ENCODE data around the gene SAP30BP. TPM values are rescaled to one million over a fixed set of nuclear protein-coding genes. Genes with fewer than 3 reads are reported as not detected.

Gene SAP30BP
- total and polyA plus RNA-seq, 2 of the 8 experiments (the other 6 are each of a cell fraction or from before 2014, with no cell fraction given), result 63.3 to 79.9 TPM

DNA sequence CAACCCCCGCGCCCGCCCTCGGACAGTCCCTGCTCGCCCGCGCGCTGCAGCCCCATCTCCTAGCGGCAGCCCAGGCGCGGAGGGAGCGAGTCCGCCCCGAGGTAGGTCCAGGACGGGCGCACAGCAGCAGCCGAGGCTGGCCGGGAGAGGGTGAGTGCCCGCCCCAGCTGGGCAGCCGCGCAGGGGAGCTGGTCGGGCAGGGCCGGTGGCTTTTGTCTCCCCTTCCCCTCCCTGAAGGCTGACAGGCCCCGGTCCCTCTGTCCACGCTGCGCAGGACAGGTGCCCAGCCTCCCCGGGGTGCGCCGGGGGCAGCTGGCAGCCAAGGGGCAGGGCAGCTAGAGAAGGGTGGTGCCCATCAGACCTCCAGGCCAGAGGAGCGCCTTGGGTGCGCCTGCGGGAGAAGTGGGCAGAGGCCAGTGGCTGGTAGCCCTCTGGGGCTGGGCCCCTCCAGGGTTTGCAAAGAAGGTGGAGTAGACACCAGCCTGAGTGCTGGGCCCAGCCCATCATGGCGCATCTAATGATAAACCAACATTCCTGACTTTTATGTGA is 54.4 kb downstream of the SAP30BP start:
- Histone ChIP-seq H3K27me3 (replicated peaks in 1 of 4; ENCODE audit: control insufficient read depth in 3 of 4, extremely low read depth in 1 of 4, insufficient read depth in 3 of 4, low read length in 3 of 4) (peaks cover 4 to 30% (median 17%) of the 10 kb centered on the region in 4 experiments; a peak in 6 of 7 replicates), H3K4me2 (ENCODE audit: insufficient read depth in 1 of 2, low read depth in 2 of 2, low read length in 2 of 2) (peak overlapping the region; percentile 70 to 86), H2BK120ac (replicated peaks; ENCODE audit: low read depth, low read length) (no peak overlapping the region), H4K20me1 (replicated peaks in 1 of 2; ENCODE audit: control insufficient read depth in 1 of 2, insufficient read depth in 2 of 2, low read length in 2 of 2) (no peaks in the 10 kb centered on the region), H3K4me3 (ENCODE audit: extremely low read depth in 1 of 4, insufficient read depth in 2 of 4, low read depth in 3 of 4, low read length in 4 of 4) (peak overlapping the region; percentile 47 to 74 (median 50)), H2BK15ac (ENCODE audit: low read length) (no peak overlapping the region; the same call in 1 of the 2 replicates), H3K9ac (replicated peaks in 1 of 4; ENCODE audit: extremely low read depth in 1 of 4, low read depth in 3 of 4, low read length in 3 of 4) (0 out of 7 replicates have a peak overlapping the region, but pooled peaks of 1 of the 4 experiments have one; percentile 5), H3K79me1 (ENCODE audit: low read depth, low read length) (no peaks in the 10 kb centered on the region), H2AFZ (ENCODE audit: low read length) (peak overlapping the region; percentile 73; the same call in 1 of the 2 replicates), H3K23me2 (ENCODE audit: low read depth, low read length) (peaks cover 11% of the 10 kb centered on the region; the same call in 1 of the 2 replicates), H3K27ac (ENCODE audit: low read depth, low read length) (no peak overlapping the region), H3K14ac (ENCODE audit: insufficient read length) (no peak overlapping the region), H3K23ac (ENCODE audit: insufficient read length) (no peak overlapping the region), H4K8ac (ENCODE audit: extremely low read depth, insufficient read depth, low read length) (peak overlapping the region; percentile 35; the same call in 1 of the 2 replicates), H3K56ac (replicated peaks; ENCODE audit: insufficient read length, low read depth, low read length) (no peak overlapping the region), H4K5ac (ENCODE audit: insufficient read length, low read depth, low read length) (no peak overlapping the region), H3K4me1 (replicated peaks in 1 of 4; ENCODE audit: control insufficient read depth in 3 of 4, insufficient read depth in 4 of 4, low read length in 3 of 4) (peaks cover 0 to 8% (median 4%) of the 10 kb centered on the region in 4 experiments; a peak in 3 of 7 replicates), H3K9me3 (ENCODE audit: insufficient read depth in 2 of 2, low read depth in 1 of 2, low read length in 1 of 2) (no peaks in the 10 kb centered on the region), H3K18ac (ENCODE audit: extremely low read depth, low read length) (peak overlapping the region; percentile 60; the same call in 1 of the 2 replicates), H4K91ac (replicated peaks; ENCODE audit: insufficient read length, low read length) (peak overlapping the region; percentile 53), H2BK20ac (ENCODE audit: low read length) (no peak overlapping the region), H2AK5ac (ENCODE audit: low read depth, low read length) (no peak overlapping the region; the same call in 1 of the 2 replicates), H2BK5ac (ENCODE audit: low read depth, low read length) (no peak overlapping the region), H3K79me2 (ENCODE audit: control insufficient read depth in 1 of 2, insufficient read depth in 2 of 2, low read length in 2 of 2) (no peaks in the 10 kb centered on the region), H2BK12ac (ENCODE audit: low read depth, low read length) (peak overlapping the region; percentile 9; the same call in 1 of the 2 replicates), H3K36me3 (ENCODE audit: control insufficient read depth in 2 of 4, insufficient read depth in 4 of 4, low read length in 3 of 4) (no peaks in the 10 kb centered on the region), H3K4ac (replicated peaks; ENCODE audit: insufficient read length, low read depth, low read length) (no peak overlapping the region)
- POLR2A ChIA-PET (ENCODE audit: partially characterized antibody), result interaction anchor here (0.8 to 7.1 kb wide), 8 partner anchors 8 to 65 kb away, joined by 3 to 45 read pairs (median 6); partner anchors contain the start of gene RECQL5
- FAIRE-seq (no peak), DNase-seq (ENCODE audit: low read depth in 1 of 2, low spot score in 2 of 2) (peak in 1 of 2 experiments; percentile 54)
- CTCF ChIA-PET (ENCODE audit: partially characterized antibody), result interaction anchor here (0.6 to 3.0 kb wide), 13 partner anchors 10 to 265 kb away, joined by 3 to 31 read pairs (median 7); no protein-coding TSS in a partner anchor
- peak; percentile 12 for TF ChIP-seq KDM4A (IDR thresholded peaks at IDR 0.05; ENCODE audit: low read depth, low read length, severe bottlenecking)
- no peak for TF ChIP-seq BCL11A (IDR thresholded peaks at IDR 0.05; ENCODE audit: low read depth in 2 of 2, low read length in 2 of 2)
- TF ChIP-seq FOSL1 (IDR thresholded peaks at IDR 0.05; ENCODE audit: insufficient read depth, low read depth, low read length), result no peak
- WGBS, 2 experiments (ENCODE audit: extremely low coverage in 1 of 2, insufficient coverage in 1 of 2, insufficient read length in 1 of 2, insufficient replicate concordance in 2 of 2, low coverage in 1 of 2, low lambda C conversion rate in 2 of 2, missing lambda C conversion rate in 1 of 2), result 28% methylated on average over 13 of the region's 33 CpGs; no CpG with 5 or more reads in 1 of the 2 experiments

All from H1 (cell line).